ENCODE measurements around the gene ST6GAL2. TPM values are rescaled to one million over a fixed set of nuclear protein-coding genes. Genes with fewer than 3 reads are reported as not detected.

Gene ST6GAL2
- total and polyA plus RNA-seq, 2 experiments from 2014 or later: 13.4 to 25.7 TPM

DNA sequence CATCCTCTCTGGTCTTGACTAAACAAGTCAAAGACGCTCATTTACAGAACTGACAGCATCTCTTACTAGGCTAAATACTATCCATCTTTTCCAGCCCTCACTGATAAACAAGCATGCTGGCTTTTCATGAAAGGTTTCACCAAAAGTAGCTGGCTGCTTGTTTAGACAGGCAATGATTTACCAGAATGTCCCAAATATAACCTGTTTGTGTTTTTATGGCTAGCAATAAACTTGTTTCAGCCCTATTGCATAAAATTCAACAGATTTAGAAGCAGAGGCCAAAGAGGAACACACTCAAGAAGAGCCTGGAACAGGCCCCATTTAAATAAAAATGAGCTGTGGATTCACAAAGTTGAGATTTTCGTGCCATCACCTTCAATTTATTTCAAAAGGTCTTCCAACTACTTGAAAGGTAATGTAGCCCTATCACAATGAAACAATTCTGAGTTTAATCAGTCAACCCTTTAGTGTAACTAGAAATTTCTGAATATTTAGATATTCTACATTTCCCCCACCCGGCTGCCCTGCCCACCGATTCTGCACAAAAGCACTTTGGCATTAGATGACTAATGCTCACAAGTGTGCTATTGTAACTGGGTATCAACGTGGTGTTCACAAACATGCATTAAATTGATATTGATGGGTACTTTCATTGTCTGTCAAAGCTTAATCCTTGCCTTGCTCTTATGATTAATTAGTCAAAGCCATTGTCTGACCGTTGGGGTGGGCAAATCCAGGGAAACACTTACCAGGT, 54.0 kb downstream of the ST6GAL2 start (continued):
- TF ChIP-seq, protein P1, sequence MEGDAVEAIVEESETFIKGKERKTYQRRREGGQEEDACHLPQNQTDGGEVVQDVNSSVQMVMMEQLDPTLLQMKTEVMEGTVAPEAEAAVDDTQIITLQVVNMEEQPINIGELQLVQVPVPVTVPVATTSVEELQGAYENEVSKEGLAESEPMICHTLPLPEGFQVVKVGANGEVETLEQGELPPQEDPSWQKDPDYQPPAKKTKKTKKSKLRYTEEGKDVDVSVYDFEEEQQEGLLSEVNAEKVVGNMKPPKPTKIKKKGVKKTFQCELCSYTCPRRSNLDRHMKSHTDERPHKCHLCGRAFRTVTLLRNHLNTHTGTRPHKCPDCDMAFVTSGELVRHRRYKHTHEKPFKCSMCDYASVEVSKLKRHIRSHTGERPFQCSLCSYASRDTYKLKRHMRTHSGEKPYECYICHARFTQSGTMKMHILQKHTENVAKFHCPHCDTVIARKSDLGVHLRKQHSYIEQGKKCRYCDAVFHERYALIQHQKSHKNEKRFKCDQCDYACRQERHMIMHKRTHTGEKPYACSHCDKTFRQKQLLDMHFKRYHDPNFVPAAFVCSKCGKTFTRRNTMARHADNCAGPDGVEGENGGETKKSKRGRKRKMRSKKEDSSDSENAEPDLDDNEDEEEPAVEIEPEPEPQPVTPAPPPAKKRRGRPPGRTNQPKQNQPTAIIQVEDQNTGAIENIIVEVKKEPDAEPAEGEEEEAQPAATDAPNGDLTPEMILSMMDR (conservative IDR thresholded peaks at IDR 0.05; ENCODE audit: low read depth in 2 of 2): no peak
- TF ChIP-seq, protein P2, sequence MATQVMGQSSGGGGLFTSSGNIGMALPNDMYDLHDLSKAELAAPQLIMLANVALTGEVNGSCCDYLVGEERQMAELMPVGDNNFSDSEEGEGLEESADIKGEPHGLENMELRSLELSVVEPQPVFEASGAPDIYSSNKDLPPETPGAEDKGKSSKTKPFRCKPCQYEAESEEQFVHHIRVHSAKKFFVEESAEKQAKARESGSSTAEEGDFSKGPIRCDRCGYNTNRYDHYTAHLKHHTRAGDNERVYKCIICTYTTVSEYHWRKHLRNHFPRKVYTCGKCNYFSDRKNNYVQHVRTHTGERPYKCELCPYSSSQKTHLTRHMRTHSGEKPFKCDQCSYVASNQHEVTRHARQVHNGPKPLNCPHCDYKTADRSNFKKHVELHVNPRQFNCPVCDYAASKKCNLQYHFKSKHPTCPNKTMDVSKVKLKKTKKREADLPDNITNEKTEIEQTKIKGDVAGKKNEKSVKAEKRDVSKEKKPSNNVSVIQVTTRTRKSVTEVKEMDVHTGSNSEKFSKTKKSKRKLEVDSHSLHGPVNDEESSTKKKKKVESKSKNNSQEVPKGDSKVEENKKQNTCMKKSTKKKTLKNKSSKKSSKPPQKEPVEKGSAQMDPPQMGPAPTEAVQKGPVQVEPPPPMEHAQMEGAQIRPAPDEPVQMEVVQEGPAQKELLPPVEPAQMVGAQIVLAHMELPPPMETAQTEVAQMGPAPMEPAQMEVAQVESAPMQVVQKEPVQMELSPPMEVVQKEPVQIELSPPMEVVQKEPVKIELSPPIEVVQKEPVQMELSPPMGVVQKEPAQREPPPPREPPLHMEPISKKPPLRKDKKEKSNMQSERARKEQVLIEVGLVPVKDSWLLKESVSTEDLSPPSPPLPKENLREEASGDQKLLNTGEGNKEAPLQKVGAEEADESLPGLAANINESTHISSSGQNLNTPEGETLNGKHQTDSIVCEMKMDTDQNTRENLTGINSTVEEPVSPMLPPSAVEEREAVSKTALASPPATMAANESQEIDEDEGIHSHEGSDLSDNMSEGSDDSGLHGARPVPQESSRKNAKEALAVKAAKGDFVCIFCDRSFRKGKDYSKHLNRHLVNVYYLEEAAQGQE (IDR thresholded peaks at IDR 0.05; ENCODE audit: unreplicated experiment): no peak
- no peak for TF ChIP-seq NANOG (IDR thresholded peaks at IDR 0.05; ENCODE audit: borderline replicate concordance)
- TF ChIP-seq ZNF331 (CRISPR knock-in tag; IDR thresholded peaks at IDR 0.05; ENCODE audit: low read depth): no peak

DNA sequence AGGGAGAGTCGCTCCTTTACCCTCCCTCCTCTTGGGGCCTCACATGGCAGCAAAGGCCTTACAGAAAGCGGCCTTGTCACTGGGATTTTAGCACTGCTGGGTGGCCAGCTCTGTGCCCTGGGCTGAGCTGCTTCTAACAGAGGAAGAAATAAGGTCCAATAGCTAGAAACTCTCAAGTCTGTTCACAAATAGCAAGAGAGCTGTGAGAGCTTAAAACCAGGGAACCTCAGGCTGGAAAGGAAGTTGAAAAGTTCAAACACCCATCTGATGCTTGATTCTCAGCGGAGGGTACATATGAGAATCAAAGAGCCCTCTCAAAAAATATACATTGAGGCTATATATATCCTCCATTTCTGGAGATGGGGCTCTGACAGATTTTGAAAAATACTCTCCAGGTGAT, 54.7 kb downstream of the ST6GAL2 start:
- H3K4me3 ChIP-seq: no peak overlapping the region
- H3K9me2 ChIP-seq (ENCODE audit: insufficient read depth): 0 out of 2 replicates have a peak, but pooled peaks cover 5% of the 10 kb centered on the region
- H3K4me1 ChIP-seq (ENCODE audit: insufficient read depth): no peaks in the 10 kb centered on the region
- no peaks in the 10 kb centered on the region for H3K27me3 Mint-ChIP-seq (ENCODE audit: insufficient read depth, low read depth, poor library complexity)
- H3K36me3 Mint-ChIP-seq (ENCODE audit: low read depth): peaks cover 29% of the 10 kb centered on the region
- H3K79me2 ChIP-seq (replicated peaks; ENCODE audit: insufficient read depth): no peaks in the 10 kb centered on the region
- H3K27ac ChIP-seq (ENCODE audit: low read depth): no peak overlapping the region
- H4K20me1 ChIP-seq (replicated peaks; ENCODE audit: insufficient read depth): no peaks in the 10 kb centered on the region; the same call in 1 of the 2 replicates
- H3K4me3 Mint-ChIP-seq: no peak overlapping the region
- no peak overlapping the region for H2AFZ ChIP-seq
- DNase-seq (ENCODE audit: low spot score) (no peak), ATAC-seq (no peak)
- H3K4me2 ChIP-seq: no peak overlapping the region
- H3K9me3 Mint-ChIP-seq: no peaks in the 10 kb centered on the region
- H3K27ac Mint-ChIP-seq: no peak overlapping the region
- H3F3A ChIP-seq (replicated peaks; ENCODE audit: low read depth): no peaks in the 10 kb centered on the region
- H3K36me3 ChIP-seq (ENCODE audit: insufficient read depth): no peaks in the 10 kb centered on the region
- TF ChIP-seq, protein P3, sequence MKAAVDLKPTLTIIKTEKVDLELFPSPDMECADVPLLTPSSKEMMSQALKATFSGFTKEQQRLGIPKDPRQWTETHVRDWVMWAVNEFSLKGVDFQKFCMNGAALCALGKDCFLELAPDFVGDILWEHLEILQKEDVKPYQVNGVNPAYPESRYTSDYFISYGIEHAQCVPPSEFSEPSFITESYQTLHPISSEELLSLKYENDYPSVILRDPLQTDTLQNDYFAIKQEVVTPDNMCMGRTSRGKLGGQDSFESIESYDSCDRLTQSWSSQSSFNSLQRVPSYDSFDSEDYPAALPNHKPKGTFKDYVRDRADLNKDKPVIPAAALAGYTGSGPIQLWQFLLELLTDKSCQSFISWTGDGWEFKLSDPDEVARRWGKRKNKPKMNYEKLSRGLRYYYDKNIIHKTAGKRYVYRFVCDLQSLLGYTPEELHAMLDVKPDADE (IDR thresholded peaks at IDR 0.05): no peak
- TF ChIP-seq STAT1 (IDR thresholded peaks at IDR 0.05; ENCODE audit: unreplicated experiment) (no peak), NANOG (IDR thresholded peaks at IDR 0.05; ENCODE audit: borderline replicate concordance) (no peak), CREB1 (CRISPR knock-in tag; IDR thresholded peaks at IDR 0.05; ENCODE audit: low read depth) (no peak)
- H3K4me1 Mint-ChIP-seq: no peaks in the 10 kb centered on the region
- H3K27me3 ChIP-seq (ENCODE audit: insufficient read depth): no peaks in the 10 kb centered on the region
